NB4 (cell line): ENCODE data around the gene ANKS1B.

ENCODE experiments used
- MYC ChIP-seq: IDR thresholded peaks from 2 replicates; pipeline ENCODE4 v1.6.1; 2011; ENCODE audit warnings: low read depth, low read length
- POLR2A ChIP-seq: IDR thresholded peaks from 2 replicates; pipeline ENCODE4 v1.6.1; 2011; ENCODE audit warnings: mild to moderate bottlenecking; ENCODE audit not compliant: insufficient read length; ENCODE audit errors: extremely low read depth
- TF ChIP-seq, protein P1 (sequence below): IDR thresholded peaks from one replicate; pipeline ENCODE4 v1.5.1; 2012; ENCODE audit warnings: low read depth, low read length
- TF ChIP-seq, protein P2 (sequence below): IDR thresholded peaks from 2 replicates; pipeline ENCODE4 v1.6.1; 2011; ENCODE audit warnings: low read depth, low read length

DNA sequence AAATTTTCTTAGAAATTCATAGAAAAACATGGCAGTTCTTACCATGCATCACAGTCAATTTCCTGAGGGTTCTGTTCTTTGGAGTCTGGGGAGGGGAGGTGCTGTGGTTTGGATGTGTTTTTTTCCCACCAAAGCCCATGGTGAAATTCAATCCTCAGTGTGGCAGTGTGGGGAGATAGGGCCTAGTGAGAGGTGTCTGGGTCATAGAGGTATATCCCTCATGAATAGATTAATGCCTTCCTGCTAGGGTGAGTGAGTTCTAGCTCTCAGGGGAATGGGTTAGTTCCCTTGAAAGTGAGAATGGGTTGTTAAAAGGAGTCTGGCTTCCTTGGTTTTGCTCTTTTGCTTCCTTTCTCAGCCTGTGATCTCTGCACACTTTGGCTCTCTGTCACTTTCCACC lies 1061.9 kb downstream of the ANKS1B start:
- TF ChIP-seq, protein P1, sequence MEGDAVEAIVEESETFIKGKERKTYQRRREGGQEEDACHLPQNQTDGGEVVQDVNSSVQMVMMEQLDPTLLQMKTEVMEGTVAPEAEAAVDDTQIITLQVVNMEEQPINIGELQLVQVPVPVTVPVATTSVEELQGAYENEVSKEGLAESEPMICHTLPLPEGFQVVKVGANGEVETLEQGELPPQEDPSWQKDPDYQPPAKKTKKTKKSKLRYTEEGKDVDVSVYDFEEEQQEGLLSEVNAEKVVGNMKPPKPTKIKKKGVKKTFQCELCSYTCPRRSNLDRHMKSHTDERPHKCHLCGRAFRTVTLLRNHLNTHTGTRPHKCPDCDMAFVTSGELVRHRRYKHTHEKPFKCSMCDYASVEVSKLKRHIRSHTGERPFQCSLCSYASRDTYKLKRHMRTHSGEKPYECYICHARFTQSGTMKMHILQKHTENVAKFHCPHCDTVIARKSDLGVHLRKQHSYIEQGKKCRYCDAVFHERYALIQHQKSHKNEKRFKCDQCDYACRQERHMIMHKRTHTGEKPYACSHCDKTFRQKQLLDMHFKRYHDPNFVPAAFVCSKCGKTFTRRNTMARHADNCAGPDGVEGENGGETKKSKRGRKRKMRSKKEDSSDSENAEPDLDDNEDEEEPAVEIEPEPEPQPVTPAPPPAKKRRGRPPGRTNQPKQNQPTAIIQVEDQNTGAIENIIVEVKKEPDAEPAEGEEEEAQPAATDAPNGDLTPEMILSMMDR, result no peak
- TF ChIP-seq POLR2A (no peak), MYC (no peak)
- TF ChIP-seq, protein P2, sequence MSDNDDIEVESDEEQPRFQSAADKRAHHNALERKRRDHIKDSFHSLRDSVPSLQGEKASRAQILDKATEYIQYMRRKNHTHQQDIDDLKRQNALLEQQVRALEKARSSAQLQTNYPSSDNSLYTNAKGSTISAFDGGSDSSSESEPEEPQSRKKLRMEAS, result no peak
